WTC11 (cell line): ENCODE data around the gene PSD2. TPM values are rescaled to one million over a fixed set of nuclear protein-coding genes. Genes with fewer than 3 reads are reported as not detected.

Experiments
- ATAC-seq: fragments of 200-7000 bp; cut with Tn5 transposase; 2 replicates; pipeline ENCODE4 v1.10.0; 2021; ENCODE audit warnings: mild to moderate bottlenecking, moderate library complexity
- CTCF ChIA-PET: fragments of 300-600 bp; sonication (Branson Sonifier 250); formaldehyde crosslinking; loops from one replicate; lab custom pipeline; 2021; ENCODE audit warnings: antibody characterized with exemption; lab: Charles Lee
- POLR2A ChIA-PET: fragments of 350-600 bp; sonication (Branson Sonifier 250); formaldehyde crosslinking; loops from one replicate; lab custom pipeline; 2021; ENCODE audit warnings: antibody characterized with exemption; lab: Charles Lee
- DNase-seq: peaks from one replicate; pipeline ENCODE4 v3.0.0; 2021; ENCODE audit warnings: low spot score
- H3K27ac Mint-ChIP-seq: 2 replicates; pipeline ENCODE4 v1.8.0; 2021; ENCODE audit warnings: mixed read lengths
- H3K27me3 Mint-ChIP-seq: 2 replicates; pipeline ENCODE4 v1.8.0; 2021; ENCODE audit warnings: low read depth, mild to moderate bottlenecking, moderate library complexity, mixed read lengths
- H3K36me3 Mint-ChIP-seq: 2 replicates; pipeline ENCODE4 v1.8.0; 2021; ENCODE audit warnings: mixed read lengths
- H3K4me1 Mint-ChIP-seq: 2 replicates; pipeline ENCODE4 v1.8.0; 2022; ENCODE audit warnings: mixed read lengths
- H3K4me3 Mint-ChIP-seq: 2 replicates; pipeline ENCODE4 v1.8.0; 2021; ENCODE audit warnings: mild to moderate bottlenecking, moderate library complexity, mixed read lengths
- H3K9me3 Mint-ChIP-seq: 2 replicates; pipeline ENCODE4 v1.8.0; 2021; ENCODE audit warnings: mixed read lengths
- AFF4 ChIP-seq: sonication (generic); formaldehyde crosslinking; IDR thresholded peaks from 2 replicates; pipeline ENCODE4 v1.8.1; 2023; ENCODE audit warnings: mild to moderate bottlenecking, missing genetic modification reagents, borderline replicate concordance
- AR ChIP-seq: fragments of 250-450 bp; sonication (Bioruptor Pico); IDR thresholded peaks from 2 replicates; pipeline ENCODE4 v1.9.0; 2021; ENCODE audit warnings: mild to moderate bottlenecking
- ARID4B ChIP-seq: sonication (generic); formaldehyde crosslinking; IDR thresholded peaks from 2 replicates; pipeline ENCODE4 v1.8.0; 2023; ENCODE audit warnings: missing genetic modification reagents, mild to moderate bottlenecking, borderline replicate concordance
- ATF1 ChIP-seq: sonication (generic); formaldehyde crosslinking; IDR thresholded peaks from 2 replicates; pipeline ENCODE4 v1.8.1; 2023; ENCODE audit warnings: mild to moderate bottlenecking, moderate library complexity, missing genetic modification reagents
- ATF3 ChIP-seq: sonication (generic); formaldehyde crosslinking; conservative IDR thresholded peaks from 2 replicates; pipeline ENCODE4 v1.8.1; 2022; ENCODE audit warnings: mild to moderate bottlenecking, missing genetic modification reagents
- CBFB ChIP-seq: sonication (generic); formaldehyde crosslinking; IDR thresholded peaks from 2 replicates; pipeline ENCODE4 v1.8.1; 2022; ENCODE audit warnings: mild to moderate bottlenecking, low read depth, missing genetic modification reagents
- CREM ChIP-seq: sonication (generic); formaldehyde crosslinking; IDR thresholded peaks from 2 replicates; pipeline ENCODE4 v1.8.1; 2022; ENCODE audit warnings: mild to moderate bottlenecking, missing genetic modification reagents, moderate library complexity
- ESRRA ChIP-seq: sonication (generic); formaldehyde crosslinking; IDR thresholded peaks from 2 replicates; pipeline ENCODE4 v1.8.1; 2022; ENCODE audit warnings: mild to moderate bottlenecking, missing genetic modification reagents, borderline replicate concordance
- FOXP4 ChIP-seq: sonication (generic); formaldehyde crosslinking; IDR thresholded peaks from 2 replicates; pipeline ENCODE4 v1.8.0; 2022; ENCODE audit warnings: mild to moderate bottlenecking, missing genetic modification reagents
- GRHL2 ChIP-seq: fragments of 250-450 bp; sonication (Bioruptor Pico); IDR thresholded peaks from 2 replicates; pipeline ENCODE4 v1.8.0; 2022; ENCODE audit warnings: mild to moderate bottlenecking, moderate library complexity; ENCODE audit not compliant: insufficient replicate concordance, severe bottlenecking
- NFE2L1 ChIP-seq: sonication (generic); formaldehyde crosslinking; IDR thresholded peaks from 2 replicates; pipeline ENCODE4 v1.8.1; 2023; ENCODE audit warnings: missing genetic modification reagents
- NR1H2 ChIP-seq: sonication (generic); formaldehyde crosslinking; IDR thresholded peaks from 2 replicates; pipeline ENCODE4 v1.9.0; 2021; ENCODE audit warnings: mild to moderate bottlenecking, moderate library complexity, missing genetic modification reagents
- RELA ChIP-seq: sonication (generic); formaldehyde crosslinking; IDR thresholded peaks from 2 replicates; pipeline ENCODE4 v1.8.1; 2022; ENCODE audit warnings: missing genetic modification reagents, mild to moderate bottlenecking, borderline replicate concordance
- SMAD4 ChIP-seq: sonication (generic); formaldehyde crosslinking; IDR thresholded peaks from 2 replicates; pipeline ENCODE4 v1.8.0; 2022; ENCODE audit warnings: mild to moderate bottlenecking, missing genetic modification reagents
- TCF7 ChIP-seq: sonication (generic); formaldehyde crosslinking; IDR thresholded peaks from 2 replicates; pipeline ENCODE4 v1.8.0; 2022; ENCODE audit warnings: mild to moderate bottlenecking, low read depth, missing genetic modification reagents, moderate library complexity
- ZBTB21 ChIP-seq: sonication (generic); formaldehyde crosslinking; IDR thresholded peaks from 2 replicates; pipeline ENCODE4 v1.8.1; 2023; ENCODE audit warnings: mild to moderate bottlenecking, missing genetic modification reagents, borderline replicate concordance
- ZBTB43 ChIP-seq: sonication (generic); formaldehyde crosslinking; IDR thresholded peaks from 2 replicates; pipeline ENCODE4 v1.8.1; 2023; ENCODE audit warnings: mild to moderate bottlenecking, missing genetic modification reagents
- ZNF121 ChIP-seq: sonication (generic); formaldehyde crosslinking; IDR thresholded peaks from 2 replicates; pipeline ENCODE4 v1.8.0; 2023; ENCODE audit warnings: missing genetic modification reagents
- ZNF263 ChIP-seq: sonication (generic); formaldehyde crosslinking; IDR thresholded peaks from 2 replicates; pipeline ENCODE4 v1.8.1; 2022; ENCODE audit warnings: low read depth, mild to moderate bottlenecking, moderate library complexity, missing genetic modification reagents
- ZNF281 ChIP-seq: sonication (generic); formaldehyde crosslinking; IDR thresholded peaks from 2 replicates; pipeline ENCODE4 v1.8.0; 2023; ENCODE audit warnings: mild to moderate bottlenecking, missing genetic modification reagents
- total RNA-seq: library from RNA; stranded (reverse); gene quantifications from 3 replicates; pipeline ENCODE4 v1.2.3, GENCODE V29; 2021

PSD2 gene
- total RNA-seq, 1 experiment from 2014 or later, result 0.57 TPM

GRCh38 chr5:139886213-139886612, 90.6 kb downstream of the PSD2 start:
- no peaks in the 10 kb centered on the region for H3K36me3 Mint-ChIP-seq
- H3K4me1 Mint-ChIP-seq, result peaks cover under 1% of the 10 kb centered on the region; the same call in 1 of the 2 replicates
- DNase-seq, result no peak
- CTCF ChIA-PET, result interaction anchor here (2.5 to 3.1 kb wide), 2 partner anchors 14 to 83 kb away, joined by 10 to 15 read pairs; no protein-coding TSS in a partner anchor
- H3K4me3 Mint-ChIP-seq, result no peak overlapping the region
- no peak for TF ChIP-seq RELA (CRISPR knock-in tag)
- TF ChIP-seq ESRRA (CRISPR knock-in tag), result no peak
- TF ChIP-seq AFF4 (CRISPR knock-in tag), result no peak
- no peak for TF ChIP-seq GRHL2 (CRISPR knock-in tag)
- no peak for TF ChIP-seq CBFB
- no peak for TF ChIP-seq ATF1 (CRISPR knock-in tag)
- no peak for TF ChIP-seq ZNF121
- TF ChIP-seq NFE2L1 (CRISPR knock-in tag), result no peak
- TF ChIP-seq NR1H2 (CRISPR knock-in tag), result no peak
- TF ChIP-seq ZBTB43 (CRISPR knock-in tag), result no peak
- no peak for TF ChIP-seq SMAD4 (CRISPR knock-in tag)
- no peak for TF ChIP-seq AR (CRISPR knock-in tag)
- no peak for TF ChIP-seq ATF3 (CRISPR knock-in tag)
- TF ChIP-seq ZBTB21, result no peak
- no peak for TF ChIP-seq CREM (CRISPR knock-in tag)
- TF ChIP-seq ZNF263 (CRISPR knock-in tag), result no peak
- TF ChIP-seq ARID4B, result no peak
- no peak for TF ChIP-seq TCF7 (CRISPR knock-in tag)
- no peak for TF ChIP-seq FOXP4 (CRISPR knock-in tag)
- no peak for TF ChIP-seq ZNF281 (CRISPR knock-in tag)
- TF ChIP-seq, all 79 proteins: peak for 0
- H3K27ac Mint-ChIP-seq, result no peak overlapping the region
- ATAC-seq, result no peak
- POLR2A ChIA-PET, result no interaction called here
- H3K27me3 Mint-ChIP-seq, result peaks cover 2% of the 10 kb centered on the region; the same call in 1 of the 2 replicates
- H3K9me3 Mint-ChIP-seq, result no peaks in the 10 kb centered on the region
